GM10847 (cell line): ENCODE results near the gene CALY.

ENCODE experiments used
- POLR2A ChIP-seq: IDR thresholded peaks from 2 replicates; pipeline ENCODE4 v1.6.1; 2011; ENCODE audit not compliant: insufficient read length; ENCODE audit errors: extremely low read depth

Gene CALY

DNA sequence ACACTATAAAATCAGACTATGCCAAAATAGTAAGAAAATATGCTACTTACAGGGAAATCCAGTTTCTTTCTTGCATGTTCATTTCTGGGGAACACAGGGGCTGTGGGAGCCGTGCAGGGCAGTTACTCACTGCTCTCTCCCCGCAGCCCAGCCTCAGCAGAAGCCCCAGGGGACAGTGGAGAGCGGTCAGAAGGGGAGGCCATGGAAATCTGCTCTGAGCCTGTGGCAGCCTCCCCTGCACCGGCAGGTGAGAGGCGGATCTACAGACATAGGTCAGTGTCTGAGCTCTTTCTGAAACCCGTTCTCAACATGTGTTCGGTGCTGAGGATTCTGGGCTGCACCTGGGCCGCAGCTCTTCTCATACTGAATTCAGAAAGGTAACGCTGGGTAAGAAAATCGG is 25.1 kb downstream of the CALY start:
- no peak for TF ChIP-seq POLR2A

DNA sequence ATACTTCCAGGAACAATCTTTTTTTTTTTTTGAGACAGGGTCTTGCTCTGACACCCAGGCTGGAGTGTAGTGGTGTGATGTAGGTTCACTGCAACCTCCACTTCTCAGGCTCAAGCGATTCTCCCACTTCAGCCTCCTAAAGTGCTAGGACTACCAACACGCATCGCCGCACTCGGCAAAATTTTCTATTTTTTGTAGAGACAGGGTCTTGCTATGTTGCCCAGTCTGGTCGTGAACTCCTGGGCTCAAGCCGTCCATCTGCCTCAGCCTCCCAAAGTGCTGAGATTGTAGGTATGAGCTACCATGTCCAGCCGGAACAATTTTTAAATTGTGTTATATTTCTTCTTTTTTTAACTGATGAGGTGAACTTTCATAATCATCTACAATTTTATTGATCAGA is 25.9 kb downstream of the CALY start:
- TF ChIP-seq POLR2A = no peak

DNA sequence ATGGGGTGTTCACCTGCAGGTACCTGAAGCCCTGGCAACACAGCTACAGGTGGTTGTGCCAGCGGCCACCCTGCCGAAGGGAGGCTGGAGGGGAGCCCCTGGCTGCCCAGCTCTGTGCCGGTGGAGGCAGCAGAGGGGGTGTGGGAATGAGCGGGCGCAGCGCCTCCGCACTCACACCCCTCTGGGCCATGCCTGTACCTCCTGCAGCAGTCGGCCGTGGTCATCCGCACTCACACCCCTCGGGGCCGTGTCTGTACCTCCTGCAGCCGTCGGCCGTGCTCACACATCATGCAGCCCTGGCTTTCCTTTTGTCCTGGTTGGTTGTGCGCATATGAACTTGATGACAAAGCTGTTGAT is 26.3 kb downstream of the CALY start:
- no peak for TF ChIP-seq POLR2A

DNA sequence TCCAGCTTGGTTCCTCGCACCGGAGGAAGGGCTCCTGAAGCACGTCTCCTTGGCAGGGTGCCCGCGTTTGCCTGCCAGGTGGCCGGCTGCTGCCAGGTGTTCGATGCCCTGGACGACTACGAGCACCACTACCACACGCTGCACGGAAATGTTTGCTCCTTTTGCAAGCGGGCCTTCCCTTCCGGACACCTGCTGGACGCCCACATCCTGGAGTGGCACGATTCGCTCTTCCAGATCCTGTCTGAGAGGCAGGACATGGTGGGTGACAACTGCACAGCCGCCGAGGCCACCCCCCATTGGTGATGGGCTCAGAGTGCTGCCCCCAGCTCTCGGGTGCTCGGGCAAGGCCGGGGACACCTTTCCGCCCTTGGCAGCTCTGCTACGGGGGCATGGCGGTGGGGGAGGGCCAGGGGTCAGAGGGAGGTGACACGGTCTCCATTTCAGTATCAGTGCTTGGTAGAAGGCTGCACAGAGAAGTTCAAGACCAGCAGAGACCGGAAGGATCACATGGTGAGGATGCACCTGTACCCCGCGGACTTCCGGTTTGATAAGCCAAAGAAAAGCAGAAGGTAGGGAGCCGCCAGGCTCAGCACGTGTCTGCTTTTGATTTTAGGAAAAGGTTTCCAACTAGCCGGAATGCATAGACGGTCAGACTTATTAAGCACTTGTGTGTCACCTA is 26.8 kb downstream of the CALY start:
- TF ChIP-seq POLR2A = no peak

DNA sequence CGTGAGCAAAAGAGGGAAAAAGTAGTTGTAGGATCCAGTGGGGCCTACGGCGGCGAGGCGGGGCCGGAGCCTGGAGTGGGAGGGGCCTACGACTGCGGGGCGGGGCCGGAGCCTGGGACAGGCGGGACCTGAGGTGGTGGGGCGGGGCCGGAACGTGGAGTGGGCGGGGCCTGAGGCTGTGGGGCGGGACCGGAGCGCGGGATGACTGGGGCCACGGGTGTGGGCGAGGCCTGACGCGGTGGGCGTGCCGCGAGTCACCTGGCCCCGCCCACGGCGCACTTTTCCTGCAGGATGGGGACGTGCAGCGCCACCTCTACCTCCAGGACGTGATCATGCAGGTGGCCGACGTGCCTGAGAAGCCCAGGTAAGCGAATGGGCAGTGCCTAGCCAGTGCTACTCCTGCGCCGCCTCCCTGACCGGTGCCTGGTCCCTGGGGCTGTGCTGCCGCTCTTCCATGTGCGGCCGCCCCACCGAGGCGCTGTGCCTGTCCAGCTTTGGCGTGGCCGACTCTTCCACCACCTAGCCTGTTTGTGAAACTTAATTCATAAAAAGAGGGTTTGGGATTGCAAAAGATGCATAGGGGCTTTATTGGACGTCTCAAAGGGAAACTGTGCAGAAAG is 27.5 kb downstream of the CALY start:
- TF ChIP-seq POLR2A = no peak

DNA sequence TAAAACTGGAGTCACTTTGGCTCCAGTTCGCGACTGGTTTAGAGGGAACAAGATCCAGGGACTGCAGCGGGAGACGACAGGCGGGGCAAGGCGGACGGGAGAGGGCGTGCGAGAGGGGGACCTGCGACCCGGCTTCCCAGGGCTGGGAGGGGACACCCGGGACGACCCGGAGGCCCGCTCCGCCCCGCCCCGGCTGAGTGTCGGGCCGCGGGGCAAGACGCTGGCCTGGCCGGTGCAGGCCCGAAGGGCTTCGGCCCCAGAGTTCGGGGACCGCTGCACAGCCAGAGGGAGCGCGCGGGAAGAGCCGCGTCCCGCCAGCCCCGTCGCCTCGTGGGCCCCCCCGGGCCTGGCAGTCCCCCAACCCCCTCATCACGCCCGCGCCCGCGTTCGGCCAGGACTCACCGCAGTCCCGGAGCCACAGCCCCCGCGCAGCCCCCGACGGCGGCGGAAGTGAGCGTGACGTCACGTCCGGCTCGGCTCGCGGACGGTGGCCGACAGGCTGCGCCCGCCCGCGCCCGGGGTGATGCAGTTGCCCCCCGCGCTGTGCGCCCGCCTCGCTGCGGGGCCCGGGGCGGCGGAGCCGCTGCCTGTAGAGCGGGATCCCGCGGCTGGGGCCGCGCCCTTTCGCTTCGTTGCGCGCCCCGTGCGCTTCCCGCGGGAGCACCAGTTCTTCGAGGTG is 28.1 kb downstream of the CALY start, which contains the start of the genes TUBGCP2 and ZNF511:
Gene TUBGCP2 (minus strand): TSS at position 452 of the 679 bp plus-strand sequence. CDS start 5,931 bp downstream, outside the sequence.
Gene ZNF511 (plus strand): TSS at position 494 of the 679 bp plus-strand sequence. CDS start 30 bp downstream, at position 524.
- peak; percentile 74 for TF ChIP-seq POLR2A

DNA sequence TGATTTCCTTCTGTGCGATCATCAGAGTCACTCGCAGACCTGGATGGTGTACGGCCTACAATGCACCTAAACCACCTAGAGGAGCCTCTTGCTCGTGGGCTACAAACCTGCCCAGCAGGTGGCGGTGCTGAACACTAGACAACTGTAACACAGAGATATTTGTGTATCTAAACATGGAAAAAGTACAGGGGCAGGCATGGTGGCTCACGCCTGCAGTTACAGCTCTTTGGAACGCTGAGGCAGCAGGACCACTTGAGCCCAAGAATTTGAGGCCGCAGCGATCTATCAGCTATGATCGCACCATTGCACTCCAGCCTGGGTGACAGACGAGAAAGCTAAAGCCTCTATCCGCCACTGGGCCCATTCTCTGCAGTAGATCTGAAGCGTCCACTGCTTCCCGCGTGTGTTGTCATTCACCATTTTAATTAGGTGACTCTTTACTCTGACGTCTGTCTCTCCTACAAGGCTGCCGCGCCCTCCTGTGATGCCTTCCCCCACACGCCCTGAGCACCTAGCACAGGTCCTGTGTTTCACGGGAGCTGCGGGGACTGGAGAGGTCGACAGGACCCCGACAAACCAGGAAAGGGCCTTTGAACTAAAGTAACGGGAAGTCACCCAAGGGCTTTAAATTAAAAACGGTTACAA is 28.8 kb downstream of the CALY start:
- TF ChIP-seq POLR2A = no peak

DNA sequence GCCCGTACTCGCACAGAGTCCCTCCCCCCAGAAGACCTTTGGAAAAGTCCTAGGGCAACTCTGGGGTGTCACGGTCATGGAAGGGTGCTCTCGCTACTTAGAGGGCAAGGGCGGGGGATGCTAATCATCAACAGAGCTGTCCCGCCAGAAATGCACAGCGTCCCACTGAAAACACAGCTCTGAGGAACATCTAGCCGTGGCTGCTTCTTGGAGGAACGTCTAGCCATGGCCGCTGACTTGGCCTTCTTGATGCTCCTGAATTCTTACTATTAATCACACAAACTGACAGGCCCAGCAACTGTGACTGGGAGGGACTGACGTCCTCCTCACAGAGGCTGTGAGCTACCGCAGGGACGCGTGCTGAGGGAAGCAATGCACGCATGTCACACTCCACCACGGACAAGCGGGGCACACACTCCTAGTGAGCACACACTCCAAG is 29.7 kb downstream of the CALY start:
- no peak for TF ChIP-seq POLR2A

DNA sequence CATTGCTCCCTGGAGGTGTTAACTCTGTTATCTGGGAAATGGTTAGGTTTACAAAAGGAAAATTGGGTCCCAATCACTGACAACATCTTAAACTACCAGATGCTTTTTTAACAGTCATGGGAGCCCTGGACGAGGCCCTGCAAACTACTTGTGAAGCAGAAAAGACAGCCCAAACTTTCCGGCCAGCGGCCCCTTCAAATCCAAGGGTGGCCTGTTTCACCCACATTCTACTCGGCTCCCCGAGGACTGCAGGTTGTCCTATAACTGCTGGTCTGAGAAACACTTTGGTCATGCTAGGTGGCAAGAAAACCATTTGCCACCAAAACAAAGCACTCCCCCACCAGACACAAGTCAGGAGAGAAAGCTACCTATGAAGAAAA is 30.6 kb downstream of the CALY start:
- no peak for TF ChIP-seq POLR2A

DNA sequence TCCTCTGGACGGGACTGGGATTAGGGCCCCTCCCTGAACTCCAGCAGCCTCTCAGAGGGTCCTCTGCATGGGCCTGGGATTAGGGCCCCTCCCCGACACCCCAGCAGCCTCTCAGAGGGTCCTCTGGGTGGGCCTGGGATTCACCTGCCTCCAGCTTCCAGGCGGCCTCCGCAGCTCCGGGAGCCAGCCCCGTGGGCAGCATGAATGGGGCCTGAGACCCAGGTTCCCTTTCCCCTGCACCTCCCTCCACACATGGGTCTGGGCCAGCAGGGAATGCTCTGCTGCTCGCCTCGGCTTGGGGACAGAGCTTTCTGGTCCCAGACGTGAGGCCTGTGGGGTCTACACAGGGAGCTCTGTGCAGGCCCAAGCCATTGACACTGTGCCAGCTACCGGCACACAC is 33.5 kb downstream of the CALY start:
- no peak for TF ChIP-seq POLR2A

DNA sequence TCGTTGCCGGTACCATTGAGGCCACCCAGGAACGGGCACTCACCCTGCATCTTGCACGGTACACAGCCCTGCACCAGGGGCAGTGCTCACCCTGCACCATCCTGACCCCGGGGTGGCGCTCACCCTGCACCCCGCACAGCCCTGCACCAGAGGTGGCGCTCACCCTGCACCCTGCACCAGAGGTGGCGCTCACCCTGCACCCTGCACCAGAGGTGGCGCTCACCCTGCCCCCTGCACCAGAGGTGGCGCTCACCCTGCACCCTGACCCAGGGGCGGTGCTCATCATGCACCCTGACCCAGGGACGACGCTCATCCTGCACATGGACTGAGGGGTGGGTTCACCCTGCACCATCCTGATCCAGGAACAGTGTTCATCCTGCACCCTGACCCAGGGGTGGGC is 34.5 kb downstream of the CALY start:
- TF ChIP-seq POLR2A = no peak

DNA sequence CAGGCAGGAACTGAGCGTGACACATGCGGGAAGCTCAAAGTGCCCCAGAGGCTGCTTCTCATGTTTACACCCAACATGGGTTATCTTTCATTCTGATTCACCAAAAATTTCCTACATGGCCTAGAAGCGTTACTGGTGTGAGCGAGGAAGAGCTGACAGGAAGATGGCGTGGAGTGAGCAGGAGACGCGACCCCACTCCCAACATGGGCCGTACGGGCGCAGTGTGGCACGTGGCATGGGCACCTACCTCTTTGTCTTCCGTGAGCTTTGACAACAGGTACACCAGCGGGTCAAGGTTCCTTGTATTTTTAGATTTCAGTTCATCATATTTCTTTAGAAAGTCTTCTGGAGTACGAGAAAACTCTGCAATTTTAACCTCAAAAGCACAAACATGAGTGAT is 37.0 kb downstream of the CALY start:
- TF ChIP-seq POLR2A = no peak

DNA sequence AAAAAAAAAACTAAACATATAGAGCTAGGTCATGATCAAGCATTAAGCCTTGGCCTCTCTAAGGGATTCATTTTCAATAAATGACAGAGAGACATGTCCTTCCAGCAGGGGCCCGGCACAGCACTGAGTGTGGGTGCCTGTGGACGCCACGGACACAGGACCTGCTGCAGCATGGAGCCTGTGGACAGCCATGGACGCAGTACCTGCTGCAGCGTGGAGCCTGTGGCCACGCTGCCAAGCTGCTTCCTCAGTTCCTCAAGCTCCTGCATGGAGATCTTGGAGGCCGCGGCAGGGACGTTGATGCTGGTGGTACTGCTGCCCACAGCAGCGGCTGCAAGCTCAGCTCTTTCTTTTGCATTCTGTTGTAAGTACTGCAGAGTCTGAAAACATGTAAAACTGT is 37.5 kb downstream of the CALY start:
- no peak for TF ChIP-seq POLR2A

DNA sequence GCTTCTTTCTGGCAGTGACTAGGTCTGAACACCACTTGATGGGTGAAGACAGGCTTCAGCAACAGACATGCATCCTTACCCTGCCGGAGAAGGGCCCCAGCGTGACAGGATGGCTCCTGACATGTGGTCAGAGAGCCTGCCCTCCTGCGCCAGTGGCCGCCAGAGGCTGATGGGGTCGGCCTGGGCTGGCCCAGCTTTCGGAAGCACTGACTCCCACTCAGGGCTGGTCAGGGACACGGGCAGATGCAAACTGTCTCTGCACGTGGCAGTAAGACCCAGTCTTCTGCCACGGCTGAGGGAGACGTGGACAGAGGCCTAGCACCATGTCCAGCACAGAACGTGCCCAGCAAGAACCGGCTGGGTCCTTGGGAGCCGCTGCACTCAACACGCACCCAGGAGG is 38.2 kb downstream of the CALY start:
- TF ChIP-seq POLR2A = no peak

DNA sequence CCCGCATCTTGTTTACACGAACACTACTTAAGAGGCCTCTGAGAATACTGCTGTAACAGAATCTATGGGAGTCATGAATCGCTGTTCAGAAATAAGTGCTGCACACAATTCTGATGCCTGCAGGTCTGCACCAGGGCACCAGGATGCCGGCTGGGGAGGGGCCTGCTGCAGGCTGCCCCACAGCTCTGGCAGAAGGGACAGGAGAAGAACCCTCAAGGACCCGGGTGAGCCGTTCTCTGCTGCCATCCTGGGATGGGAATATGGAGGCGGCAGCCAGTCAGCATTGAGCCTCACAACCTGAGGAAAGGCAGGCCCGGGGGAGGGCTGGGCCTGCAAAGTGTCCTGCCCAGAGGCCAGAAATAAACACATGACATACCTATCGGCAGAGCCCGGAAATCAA is 39.2 kb downstream of the CALY start:
- no peak for TF ChIP-seq POLR2A
